GM19193 (cell line): ENCODE data around the gene ELF5.

Experiments used
- POLR2A ChIP-seq: IDR thresholded peaks from 4 replicates; pipeline ENCODE4 v1.6.1; 2011; ENCODE audit not compliant: insufficient read depth, insufficient read length; ENCODE audit errors: extremely low read depth

ELF5 gene

GRCh38 chr11:34509336-34509876, 4.2 kb downstream of the ELF5 start:
- TF ChIP-seq POLR2A = no peak

- no peak for TF ChIP-seq POLR2A
Observed at GRCh38 chr11:34508524-34508923, 5.1 kb downstream of the ELF5 start.

- no peak for TF ChIP-seq POLR2A
Observed at GRCh38 chr11:34507610-34508009, 6.0 kb downstream of the ELF5 start.

GRCh38 chr11:34507156-34507555, 6.4 kb downstream of the ELF5 start:
- TF ChIP-seq POLR2A = no peak

- no peak for TF ChIP-seq POLR2A
Observed at GRCh38 chr11:34505874-34506273, 7.7 kb downstream of the ELF5 start.

GRCh38 chr11:34502949-34503348, 10.6 kb downstream of the ELF5 start:
- no peak for TF ChIP-seq POLR2A

GRCh38 chr11:34501949-34502348, 11.6 kb downstream of the ELF5 start:
- TF ChIP-seq POLR2A = no peak

GRCh38 chr11:34501500-34501899, 12.1 kb downstream of the ELF5 start:
- TF ChIP-seq POLR2A = no peak

- TF ChIP-seq POLR2A = no peak
Observed at GRCh38 chr11:34499719-34500500, 13.7 kb downstream of the ELF5 start.

- no peak for TF ChIP-seq POLR2A
Observed at GRCh38 chr11:34495724-34496377, 17.7 kb downstream of the ELF5 start.

- no peak for TF ChIP-seq POLR2A
Observed at GRCh38 chr11:34495239-34495723, 18.3 kb downstream of the ELF5 start.

GRCh38 chr11:34493926-34494595, 19.5 kb downstream of the ELF5 start:
- no peak for TF ChIP-seq POLR2A

GRCh38 chr11:34493468-34493867, 20.1 kb downstream of the ELF5 start:
- TF ChIP-seq POLR2A = no peak

GRCh38 chr11:34492806-34493414, 20.7 kb downstream of the ELF5 start:
- no peak for TF ChIP-seq POLR2A

GRCh38 chr11:34490304-34490703, 23.3 kb downstream of the ELF5 start:
- no peak for TF ChIP-seq POLR2A
